HepG2 (cell line): ENCODE measurements around the gene SRP14. TPM values are rescaled to one million over a fixed set of nuclear protein-coding genes. Genes with fewer than 3 reads are reported as not detected.
A peak's percentile ranks its signal among the peaks of the same experiment; 100 is the strongest.

Source experiments
- BATF2 ChIP-seq: sonication (generic); formaldehyde crosslinking; IDR thresholded peaks from 2 replicates; pipeline ENCODE4 v1.8.0; 2022; ENCODE audit warnings: mild to moderate bottlenecking, missing genetic modification reagents, moderate library complexity
- CBX5 ChIP-seq: sonication (generic); formaldehyde crosslinking; IDR thresholded peaks from 2 replicates; pipeline ENCODE4 v1.4.0; 2020; ENCODE audit warnings: missing genetic modification reagents, borderline replicate concordance
- HNF4A ChIP-seq: sonication (generic); formaldehyde crosslinking; IDR thresholded peaks from 2 replicates; pipeline ENCODE4 v1.4.0; 2020; ENCODE audit warnings: missing genetic modification reagents
- ISL2 ChIP-seq: sonication (generic); formaldehyde crosslinking; IDR thresholded peaks from 2 replicates; pipeline ENCODE4 v1.5.0; 2020; ENCODE audit warnings: missing genetic modification reagents
- JUN ChIP-seq: sonication (generic); formaldehyde crosslinking; IDR thresholded peaks from 2 replicates; pipeline ENCODE4 v1.4.0; 2020; ENCODE audit warnings: mild to moderate bottlenecking, missing genetic modification reagents
- MEIS2 ChIP-seq: sonication (generic); formaldehyde crosslinking; IDR thresholded peaks from 2 replicates; pipeline ENCODE4 v1.9.0; 2021; ENCODE audit warnings: mild to moderate bottlenecking, missing genetic modification reagents
- NCOA2 ChIP-seq: sonication (generic); formaldehyde crosslinking; IDR thresholded peaks from 2 replicates; pipeline ENCODE4 v1.8.0; 2022; ENCODE audit warnings: inconsistent platforms
- NR2F6 ChIP-seq, 2 experiments: IDR thresholded peaks; 2 replicates each; pipeline ENCODE4 v1.6.1; 2016; ENCODE audit warnings: antibody characterized with exemption in 1 of 2, mild to moderate bottlenecking in 1 of 2
- RBM39 ChIP-seq: fragments of 200-400 bp; formaldehyde crosslinking; IDR thresholded peaks from one replicate; pipeline ENCODE4 v1.6.1; 2018; ENCODE audit warnings: antibody characterized with exemption, mild to moderate bottlenecking, low read depth, low read length; ENCODE audit not compliant: poor library complexity, severe bottlenecking
- SP1 ChIP-seq, 2 experiments: fragments of 450-650 bp in 1 of 2; sonication (generic) in 1 of 2; formaldehyde crosslinking in 1 of 2; IDR thresholded peaks; 2 replicates each; pipeline versions ENCODE4 v1.4.0 to v1.6.1; 2016 to 2020; ENCODE audit warnings: missing genetic modification reagents in 1 of 2
- TEAD3 ChIP-seq: optimal IDR thresholded peaks from 2 replicates; pipeline ENCODE3; 2016; ENCODE audit warnings: borderline replicate concordance
- ZNF263 ChIP-seq: sonication (generic); formaldehyde crosslinking; IDR thresholded peaks from 2 replicates; pipeline ENCODE4 v1.4.0; 2020; ENCODE audit warnings: missing genetic modification reagents
- ZNF317 ChIP-seq: sonication (generic); formaldehyde crosslinking; IDR thresholded peaks from 2 replicates; pipeline ENCODE4 v1.5.0; 2020; ENCODE audit warnings: mild to moderate bottlenecking, missing genetic modification reagents
- ZNF530 ChIP-seq: sonication (generic); formaldehyde crosslinking; IDR thresholded peaks from 2 replicates; pipeline ENCODE4 v1.5.0; 2020; ENCODE audit warnings: low read depth, mild to moderate bottlenecking, missing genetic modification reagents
- ZNF607 ChIP-seq: sonication (generic); formaldehyde crosslinking; IDR thresholded peaks from 2 replicates; pipeline ENCODE4 v1.5.1; 2020; ENCODE audit warnings: missing genetic modification reagents, mild to moderate bottlenecking, borderline replicate concordance
- ZNF614 ChIP-seq: IDR thresholded peaks from 2 replicates; pipeline ENCODE4 v1.6.1; 2018; ENCODE audit warnings: missing biosample characterization, missing genetic modification reagents, inconsistent platforms, borderline replicate concordance
- ZNF710 ChIP-seq: sonication (generic); formaldehyde crosslinking; IDR thresholded peaks from 2 replicates; pipeline ENCODE4 v1.5.0; 2020; ENCODE audit warnings: mild to moderate bottlenecking, missing genetic modification reagents, borderline replicate concordance
- ZNF772 ChIP-seq: sonication (generic); formaldehyde crosslinking; IDR thresholded peaks from 2 replicates; pipeline ENCODE4 v1.5.0; 2020; ENCODE audit warnings: mild to moderate bottlenecking, missing genetic modification reagents
- ZNF788 ChIP-seq: sonication (generic); formaldehyde crosslinking; IDR thresholded peaks from 2 replicates; pipeline ENCODE4 v1.5.0; 2020; ENCODE audit warnings: mild to moderate bottlenecking, missing genetic modification reagents, borderline replicate concordance
- ZNF841 ChIP-seq: sonication (generic); formaldehyde crosslinking; IDR thresholded peaks from 2 replicates; pipeline ENCODE4 v1.8.1; 2023; ENCODE audit warnings: missing genetic modification reagents, borderline replicate concordance
- polyA plus RNA-seq, 8 experiments: library from polyadenylated mRNA; depleted of rRNA in 3 of 8; stranded (reverse) in 7 of 8; unstranded in 1 of 8; fragments of >200 nt; fragmentation: Illumina TruSeq in 4 of 8; extraction: Trizol in 4 of 8; gene quantifications; 2 replicates each; pipeline versions ENCODE4 v1.2.1 to v1.2.3, GENCODE V29; 2011 to 2016; ENCODE audit warnings: low read depth in 4 of 8, missing spikeins in 1 of 8, mixed read lengths in 1 of 8; ENCODE audit not compliant: insufficient read depth in 1 of 8
- total RNA-seq, 5 experiments: library from RNA; depleted of rRNA; stranded (reverse); fragments of >200 nt; fragmentation: Illumina TruSeq; extraction: Trizol; gene quantifications; 2 replicates each; pipeline ENCODE4 v1.2.3, GENCODE V29; 2016; ENCODE audit warnings: low read depth in 1 of 5
- TF ChIP-seq, protein P1 (sequence below): sonication (generic); formaldehyde crosslinking; IDR thresholded peaks from 2 replicates; pipeline ENCODE4 v1.4.0; 2020; ENCODE audit warnings: mild to moderate bottlenecking, missing genetic modification reagents
- TF ChIP-seq, protein P2 (sequence below): sonication (generic); formaldehyde crosslinking; IDR thresholded peaks from 2 replicates; pipeline ENCODE4 v1.4.0; 2020; ENCODE audit warnings: missing genetic modification reagents, mild to moderate bottlenecking, borderline replicate concordance
- TF ChIP-seq, protein P3 (sequence below): fragments of 450-650 bp; IDR thresholded peaks from 2 replicates; pipeline ENCODE4 v1.6.1; 2017

SRP14 gene
- total and polyA plus RNA-seq, 2 of the 13 experiments (the other 11 are each of a cell fraction or from before 2014, with no cell fraction given), result 208 to 356 TPM

DNA sequence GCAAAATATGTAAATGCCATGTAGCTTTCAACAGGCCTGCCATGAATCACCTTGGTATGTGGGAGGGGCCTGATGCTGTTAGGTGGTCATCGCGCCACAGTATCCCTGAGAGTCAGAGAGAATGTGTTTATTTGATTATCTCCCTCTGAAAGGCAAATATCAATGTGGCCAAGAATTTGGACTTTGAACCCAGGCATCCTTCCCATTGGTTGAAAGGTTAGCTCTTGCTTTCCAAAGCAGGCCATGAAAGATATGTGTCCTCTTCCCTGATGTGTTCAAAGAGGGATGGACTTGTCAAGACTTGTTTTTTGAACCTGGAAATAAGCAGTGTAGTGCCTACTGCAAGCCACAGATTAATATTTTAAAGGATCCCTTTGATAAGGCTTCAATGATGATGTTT lies 36.7 kb downstream of the SRP14 start (continued):
- TF ChIP-seq, protein P1, sequence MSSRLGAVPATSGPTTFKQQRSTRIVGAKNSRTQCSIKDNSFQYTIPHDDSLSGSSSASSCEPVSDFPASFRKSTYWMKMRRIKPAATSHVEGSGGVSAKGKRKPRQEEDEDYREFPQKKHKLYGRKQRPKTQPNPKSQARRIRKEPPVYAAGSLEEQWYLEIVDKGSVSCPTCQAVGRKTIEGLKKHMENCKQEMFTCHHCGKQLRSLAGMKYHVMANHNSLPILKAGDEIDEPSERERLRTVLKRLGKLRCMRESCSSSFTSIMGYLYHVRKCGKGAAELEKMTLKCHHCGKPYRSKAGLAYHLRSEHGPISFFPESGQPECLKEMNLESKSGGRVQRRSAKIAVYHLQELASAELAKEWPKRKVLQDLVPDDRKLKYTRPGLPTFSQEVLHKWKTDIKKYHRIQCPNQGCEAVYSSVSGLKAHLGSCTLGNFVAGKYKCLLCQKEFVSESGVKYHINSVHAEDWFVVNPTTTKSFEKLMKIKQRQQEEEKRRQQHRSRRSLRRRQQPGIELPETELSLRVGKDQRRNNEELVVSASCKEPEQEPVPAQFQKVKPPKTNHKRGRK, result no peak
- TF ChIP-seq ZNF788 (CRISPR knock-in tag), result no peak; the same call in 1 of the 2 replicates
- peak; percentile 99 for TF ChIP-seq HNF4A (CRISPR knock-in tag)
- TF ChIP-seq RBM39, result no peak
- 0 out of 2 replicates have a peak, but pooled peaks have one; percentile 19 for TF ChIP-seq ZNF317 (CRISPR knock-in tag)
- peak; percentile 77 for TF ChIP-seq NCOA2 (CRISPR knock-in tag)
- TF ChIP-seq, protein P2, sequence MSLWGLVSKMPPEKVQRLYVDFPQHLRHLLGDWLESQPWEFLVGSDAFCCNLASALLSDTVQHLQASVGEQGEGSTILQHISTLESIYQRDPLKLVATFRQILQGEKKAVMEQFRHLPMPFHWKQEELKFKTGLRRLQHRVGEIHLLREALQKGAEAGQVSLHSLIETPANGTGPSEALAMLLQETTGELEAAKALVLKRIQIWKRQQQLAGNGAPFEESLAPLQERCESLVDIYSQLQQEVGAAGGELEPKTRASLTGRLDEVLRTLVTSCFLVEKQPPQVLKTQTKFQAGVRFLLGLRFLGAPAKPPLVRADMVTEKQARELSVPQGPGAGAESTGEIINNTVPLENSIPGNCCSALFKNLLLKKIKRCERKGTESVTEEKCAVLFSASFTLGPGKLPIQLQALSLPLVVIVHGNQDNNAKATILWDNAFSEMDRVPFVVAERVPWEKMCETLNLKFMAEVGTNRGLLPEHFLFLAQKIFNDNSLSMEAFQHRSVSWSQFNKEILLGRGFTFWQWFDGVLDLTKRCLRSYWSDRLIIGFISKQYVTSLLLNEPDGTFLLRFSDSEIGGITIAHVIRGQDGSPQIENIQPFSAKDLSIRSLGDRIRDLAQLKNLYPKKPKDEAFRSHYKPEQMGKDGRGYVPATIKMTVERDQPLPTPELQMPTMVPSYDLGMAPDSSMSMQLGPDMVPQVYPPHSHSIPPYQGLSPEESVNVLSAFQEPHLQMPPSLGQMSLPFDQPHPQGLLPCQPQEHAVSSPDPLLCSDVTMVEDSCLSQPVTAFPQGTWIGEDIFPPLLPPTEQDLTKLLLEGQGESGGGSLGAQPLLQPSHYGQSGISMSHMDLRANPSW (CRISPR knock-in tag), result no peak
- 0 out of 2 replicates have a peak, but pooled peaks have one; percentile 37 for TF ChIP-seq ZNF710 (CRISPR knock-in tag)
- TF ChIP-seq ZNF263 (CRISPR knock-in tag), result no peak
- peak; percentile 51; the same call in 1 of the 2 replicates for TF ChIP-seq MEIS2 (CRISPR knock-in tag)
- peak; percentile 87 for TF ChIP-seq ZNF614 (CRISPR knock-in tag)
- TF ChIP-seq BATF2 (CRISPR knock-in tag), result no peak
- no peak for TF ChIP-seq ZNF530 (CRISPR knock-in tag)
- TF ChIP-seq NR2F6 (IDR thresholded peaks at IDR 0.05), result peak; percentile 39; the same call in 1 of the 2 replicates
- TF ChIP-seq NR2F6 (CRISPR knock-in tag; IDR thresholded peaks at IDR 0.05), result peak; percentile 76; the same call in 1 of the 2 replicates
- peak; percentile 68; the same call in 1 of the 2 replicates for TF ChIP-seq ISL2 (CRISPR knock-in tag)
- no peak for TF ChIP-seq ZNF841 (CRISPR knock-in tag)
- TF ChIP-seq ZNF772 (CRISPR knock-in tag), result no peak
- TF ChIP-seq JUN (CRISPR knock-in tag), result no peak
- peak; percentile 99 for TF ChIP-seq TEAD3 (CRISPR knock-in tag)
- TF ChIP-seq CBX5 (CRISPR knock-in tag), result no peak
- TF ChIP-seq, protein P3, sequence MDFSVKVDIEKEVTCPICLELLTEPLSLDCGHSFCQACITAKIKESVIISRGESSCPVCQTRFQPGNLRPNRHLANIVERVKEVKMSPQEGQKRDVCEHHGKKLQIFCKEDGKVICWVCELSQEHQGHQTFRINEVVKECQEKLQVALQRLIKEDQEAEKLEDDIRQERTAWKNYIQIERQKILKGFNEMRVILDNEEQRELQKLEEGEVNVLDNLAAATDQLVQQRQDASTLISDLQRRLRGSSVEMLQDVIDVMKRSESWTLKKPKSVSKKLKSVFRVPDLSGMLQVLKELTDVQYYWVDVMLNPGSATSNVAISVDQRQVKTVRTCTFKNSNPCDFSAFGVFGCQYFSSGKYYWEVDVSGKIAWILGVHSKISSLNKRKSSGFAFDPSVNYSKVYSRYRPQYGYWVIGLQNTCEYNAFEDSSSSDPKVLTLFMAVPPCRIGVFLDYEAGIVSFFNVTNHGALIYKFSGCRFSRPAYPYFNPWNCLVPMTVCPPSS, result no peak
- no peak for TF ChIP-seq SP1 (IDR thresholded peaks at IDR 0.05)
- peak; percentile 42 for TF ChIP-seq SP1 (CRISPR knock-in tag; IDR thresholded peaks at IDR 0.05)
- TF ChIP-seq ZNF607, result no peak
